Gastrocnemius medialis (tissue), 4 donors: ENCODE results near the gene SEMG1. TPM values are rescaled to one million over a fixed set of nuclear protein-coding genes. Genes with fewer than 3 reads are reported as not detected.

Experiments used
- ATAC-seq, 2 donors: fragments of 150-250 bp; one replicate each; pipeline ENCODE4 v1.9.1; 2016
- DNase-seq, 2 donors: peaks; one replicate each; pipeline ENCODE4 v3.0.0-alpha.2; 2019
- H3K27ac ChIP-seq, 4 donors: fragments of 200-600 bp; sonication (generic); 1 replicate in 1 of 4; 2 replicates in 3 of 4; pipeline ENCODE4 v1.5.1; 2016 to 2018; ENCODE audit warnings: mild to moderate bottlenecking in 2 of 4, moderate library complexity in 1 of 4
- H3K27me3 ChIP-seq, 3 donors: fragments of 200-600 bp; sonication (generic) in 2 of 3; 1 replicate in 1 of 3; 2 replicates in 2 of 3; pipeline versions ENCODE4 v1.5.1 to v1.6.0; 2016 to 2019; ENCODE audit warnings: mild to moderate bottlenecking in 1 of 3, moderate library complexity in 1 of 3
- H3K36me3 ChIP-seq, 2 donors: fragments of 200-600 bp; sonication (generic) in 1 of 2; one replicate each; pipeline ENCODE4 v1.5.1; 2017 to 2018
- H3K4me1 ChIP-seq, 2 donors: fragments of 200-600 bp; sonication (generic) in 1 of 2; one replicate each; pipeline ENCODE4 v1.5.1; 2016 to 2017; ENCODE audit warnings: mild to moderate bottlenecking in 2 of 2
- H3K4me3 ChIP-seq, 4 donors: fragments of 200-600 bp; sonication (generic) in 3 of 4; 1 replicate in 1 of 4; 2 replicates in 3 of 4; pipeline ENCODE4 v1.5.1; 2016 to 2019; ENCODE audit warnings: mild to moderate bottlenecking in 2 of 4
- H3K9me3 ChIP-seq, 3 donors: fragments of 200-600 bp; sonication (generic) in 2 of 3; 1 replicate in 1 of 3; 2 replicates in 2 of 3; pipeline ENCODE4 v1.5.1; 2016 to 2019
- CTCF ChIP-seq, 5 experiments: fragments of 450-650 bp in 3 of 5; fragments of 200-600 bp in 2 of 5; sonication (generic) in 2 of 5; IDR thresholded peaks in 4 of 5; conservative IDR thresholded peaks in 1 of 5; 1 replicate in 4 of 5; 2 replicates in 1 of 5; pipeline ENCODE4 v1.5.1; 2016 to 2019; ENCODE audit warnings: antibody characterized with exemption in 5 of 5, mild to moderate bottlenecking in 3 of 5, moderate library complexity in 3 of 5
- POLR2A ChIP-seq, 2 donors: fragments of 450-650 bp; IDR thresholded peaks; one replicate each; pipeline ENCODE4 v1.6.1; 2017; ENCODE audit warnings: antibody characterized with exemption in 2 of 2, mild to moderate bottlenecking in 2 of 2, moderate library complexity in 2 of 2
- in situ Hi-C, 4 donors: fragments of 200-750 bp; cut with MboI; loops; one replicate each; pipeline versions ENCODE4 v1.15.0 to v1.8.0; 2017; ENCODE audit warnings: low sequenced_read_pairs in 4 of 4
- intact Hi-C: fragments of 100-400 bp; cut with DNase I; formaldehyde crosslinking; loops from one replicate; pipeline ENCODE4 v1.15.1; 2023; ENCODE audit warnings: low total_unique reads
- total RNA-seq, 4 donors: library from RNA; depleted of rRNA; stranded (reverse); fragments of >200 nt; gene quantifications; one replicate each; pipeline versions ENCODE4 v1.1.0 to v1.2.3, GENCODE V29; 2016

Gene SEMG1
- total RNA-seq, 4 donors from 2014 or later: not detected

GRCh38 chr20:45226287-45226686 lies 19.5 kb downstream of the SEMG1 start:
- in situ Hi-C loops (no loop called here), intact Hi-C loops (no loop called here)
- no peak overlapping the region for H3K27ac ChIP-seq
- H3K4me1 ChIP-seq: no peaks in the 10 kb centered on the region
- no peak for DNase-seq
- TF ChIP-seq CTCF (IDR thresholded peaks at IDR 0.05 in 4 of 5, conservative IDR thresholded peaks at IDR 0.05 in 1 of 5) (no peak), POLR2A (IDR thresholded peaks at IDR 0.05) (no peak)
- H3K27me3 ChIP-seq: peaks cover 0 to 5% (median 0%) of the 10 kb centered on the region in 3 donors
- no peaks in the 10 kb centered on the region for H3K9me3 ChIP-seq
- no peak overlapping the region for H3K4me3 ChIP-seq
- ATAC-seq: no peak
- H3K36me3 ChIP-seq: no peaks in the 10 kb centered on the region

GRCh38 chr20:45229264-45230056 lies 22.6 kb downstream of the SEMG1 start:
- no peak overlapping the region for H3K27ac ChIP-seq
- H3K27me3 ChIP-seq: peaks cover 0 to 5% (median 0%) of the 10 kb centered on the region in 3 donors
- H3K9me3 ChIP-seq: no peaks in the 10 kb centered on the region
- H3K4me1 ChIP-seq: no peaks in the 10 kb centered on the region
- no peaks in the 10 kb centered on the region for H3K36me3 ChIP-seq
- DNase-seq (no peak), ATAC-seq (no peak)
- TF ChIP-seq POLR2A (IDR thresholded peaks at IDR 0.05) (no peak), CTCF (IDR thresholded peaks at IDR 0.05 in 4 of 5, conservative IDR thresholded peaks at IDR 0.05 in 1 of 5) (no peak)
- H3K4me3 ChIP-seq: no peak overlapping the region
- in situ Hi-C loops (no loop called here), intact Hi-C loops (no loop called here)

- intact Hi-C loops (no loop called here), in situ Hi-C loops (no loop called here)
- no peaks in the 10 kb centered on the region for H3K36me3 ChIP-seq
- no peaks in the 10 kb centered on the region for H3K9me3 ChIP-seq
- H3K27me3 ChIP-seq: peaks cover 0 to 5% (median 0%) of the 10 kb centered on the region in 3 donors
- TF ChIP-seq POLR2A (IDR thresholded peaks at IDR 0.05): no peak
- no peak for TF ChIP-seq CTCF (IDR thresholded peaks at IDR 0.05 in 4 of 5, conservative IDR thresholded peaks at IDR 0.05 in 1 of 5)
- H3K27ac ChIP-seq: no peak overlapping the region
- no peaks in the 10 kb centered on the region for H3K4me1 ChIP-seq
- no peak for DNase-seq
- H3K4me3 ChIP-seq: no peak overlapping the region
- ATAC-seq: no peak
Observed at GRCh38 chr20:45230631-45231030, 23.8 kb downstream of the SEMG1 start.

GRCh38 chr20:45235995-45236394 lies 29.2 kb downstream of the SEMG1 start:
- DNase-seq (no peak), ATAC-seq (no peak)
- no peaks in the 10 kb centered on the region for H3K27me3 ChIP-seq
- intact Hi-C loops (loop anchor here (5.0 kb wide), 1 partner anchor 56 kb away; no protein-coding TSS in a partner anchor), in situ Hi-C loops (no loop called here)
- no peaks in the 10 kb centered on the region for H3K4me1 ChIP-seq
- no peak overlapping the region for H3K4me3 ChIP-seq
- no peaks in the 10 kb centered on the region for H3K36me3 ChIP-seq
- no peak for TF ChIP-seq POLR2A (IDR thresholded peaks at IDR 0.05)
- peak in 3 of 5 experiments; percentile 7 to 42 (median 39) for TF ChIP-seq CTCF (IDR thresholded peaks at IDR 0.05 in 4 of 5, conservative IDR thresholded peaks at IDR 0.05 in 1 of 5)
- no peaks in the 10 kb centered on the region for H3K9me3 ChIP-seq
- H3K27ac ChIP-seq: no peak overlapping the region
